GM19043 (cell line): ENCODE results near the gene XIRP2.

Experiments
- ATAC-seq: cut with Tn5 transposase; IDR thresholded peaks from one replicate; pipeline ENCODE4 v1.9.1; 2021; ENCODE audit warnings: low read depth; ENCODE audit not compliant: unreplicated experiment

Gene XIRP2

DNA sequence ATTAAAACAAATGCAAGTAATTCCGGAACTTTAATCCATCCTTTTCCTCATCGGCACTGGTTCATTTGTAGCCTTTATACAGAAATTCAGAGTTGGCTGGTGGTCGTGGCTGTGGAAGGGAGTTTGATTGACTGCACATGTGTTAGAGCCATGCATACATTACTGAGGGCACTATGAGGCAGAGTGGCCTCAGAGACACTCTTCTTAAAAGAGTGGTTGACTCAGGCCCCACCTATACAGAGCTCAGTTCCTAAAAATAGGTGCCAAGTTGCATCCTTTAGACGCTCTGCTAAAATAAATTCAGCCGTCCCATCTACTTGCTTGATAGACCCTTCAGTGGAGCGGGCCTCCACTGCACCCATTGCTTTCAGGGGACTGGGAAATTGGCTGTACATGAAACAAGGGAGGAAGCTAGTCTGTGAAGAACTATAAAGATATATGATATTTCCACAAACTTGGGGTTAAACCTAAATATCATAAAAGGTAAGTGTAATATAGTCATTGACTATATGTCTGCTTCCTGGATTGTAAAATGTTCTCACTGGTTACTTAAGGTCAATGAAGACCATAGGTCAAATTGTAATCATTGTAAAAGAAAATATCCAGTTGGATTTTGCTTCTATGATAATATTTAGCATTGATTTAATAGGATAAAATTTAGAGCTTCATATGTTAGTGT is 298.9 kb downstream of the XIRP2 start:
- ATAC-seq = no peak

DNA sequence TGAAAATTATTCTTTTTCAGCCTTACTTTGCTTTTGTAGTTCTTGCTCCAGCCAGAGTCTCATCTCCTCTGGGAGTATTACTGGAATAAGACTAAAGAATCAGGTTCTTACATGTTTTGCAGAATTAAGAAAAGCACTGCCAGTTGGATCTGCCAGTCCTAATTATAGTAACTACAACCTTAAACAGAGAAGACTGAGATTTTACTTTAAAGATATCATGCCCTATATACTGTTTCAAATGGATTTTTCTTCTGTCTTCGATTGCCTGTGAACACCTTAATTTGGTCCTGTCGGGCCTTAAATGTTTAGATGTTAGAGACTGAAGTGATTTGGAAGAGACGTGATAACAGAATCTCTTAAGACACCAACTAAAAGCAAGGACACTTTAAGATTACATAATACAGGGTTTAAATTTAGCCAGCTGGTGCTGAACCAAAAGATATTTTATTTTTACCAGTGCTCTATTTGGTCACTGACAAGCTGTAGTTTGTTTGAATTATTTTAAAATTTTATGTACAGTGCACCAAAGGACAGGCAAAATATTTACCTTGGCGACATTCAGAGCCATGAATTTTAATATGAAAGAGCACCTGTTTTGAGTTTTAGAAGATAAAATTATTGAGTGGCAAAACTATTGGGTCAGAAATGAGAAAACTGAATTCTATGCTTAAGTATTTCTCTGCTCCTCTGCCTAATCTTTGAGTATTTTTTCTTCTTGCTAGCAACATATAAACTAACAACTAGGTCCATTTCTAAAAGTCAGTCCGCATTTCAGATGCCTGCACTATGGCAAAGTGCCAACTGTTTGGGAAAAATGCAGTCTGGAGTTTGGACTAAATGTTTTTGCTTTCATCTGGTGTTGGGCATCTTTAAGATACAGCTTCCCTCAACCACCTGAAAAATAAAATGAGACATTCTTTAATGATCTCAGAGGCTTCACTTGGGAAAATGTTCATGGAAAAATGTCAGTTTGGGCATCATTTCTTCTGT is 300.0 kb downstream of the XIRP2 start:
- no peak for ATAC-seq

DNA sequence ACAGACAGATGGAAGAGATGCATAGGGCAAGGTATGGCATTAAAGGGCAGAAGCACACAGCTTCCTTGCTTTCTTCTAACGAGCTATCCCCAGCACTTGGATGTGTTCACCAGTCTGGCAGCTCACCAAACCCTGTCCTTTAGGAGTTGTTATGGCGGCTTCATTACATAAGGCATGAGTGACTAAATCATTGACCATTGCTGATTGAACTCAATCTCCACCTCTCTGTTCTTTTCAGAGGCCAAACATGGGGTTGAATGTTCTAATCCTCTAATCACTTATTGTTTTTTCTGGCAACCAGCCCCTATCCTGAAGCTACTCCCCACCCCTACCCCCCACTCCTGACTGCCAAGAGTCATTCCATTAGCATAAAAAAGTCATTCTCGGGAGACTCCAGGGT is 301.8 kb downstream of the XIRP2 start:
- no peak for ATAC-seq

DNA sequence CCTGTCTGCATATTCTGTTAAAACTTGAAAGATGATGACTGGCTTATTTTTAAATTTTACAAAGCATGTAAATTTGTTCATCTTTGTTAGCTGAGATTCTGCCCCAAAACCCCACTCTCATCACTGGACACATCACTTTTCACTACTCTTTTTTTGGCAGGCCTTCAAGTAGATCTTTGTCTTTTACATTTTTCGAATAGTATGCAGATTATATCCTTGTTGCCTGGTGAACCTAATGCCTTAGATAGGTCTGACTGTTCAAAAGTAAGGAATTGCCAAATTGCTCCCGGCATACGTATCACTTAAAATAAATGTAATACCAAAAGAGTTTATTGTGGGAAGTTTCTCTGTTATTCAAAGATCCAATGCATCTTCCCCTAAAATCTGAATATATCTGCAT is 303.3 kb downstream of the XIRP2 start:
- ATAC-seq = no peak

DNA sequence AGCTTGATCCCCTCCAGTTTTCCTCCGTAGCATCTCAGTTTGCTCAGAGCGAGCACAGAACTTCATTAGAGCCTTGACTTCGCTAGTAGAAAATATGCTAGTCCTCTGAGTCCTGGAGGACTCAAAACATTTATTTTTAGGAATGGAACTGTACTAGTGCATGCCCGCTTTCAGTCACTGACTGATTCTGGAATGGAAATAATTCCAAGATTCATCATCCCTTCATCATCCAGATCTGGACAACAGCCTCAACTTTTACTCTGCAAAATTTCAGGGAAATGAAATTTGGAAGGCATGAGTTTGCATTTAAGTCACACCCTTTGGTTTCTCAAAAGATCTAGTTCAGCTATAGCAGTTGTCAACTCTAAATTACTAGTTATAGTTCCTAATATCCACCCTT is 304.6 kb downstream of the XIRP2 start:
- no peak for ATAC-seq

DNA sequence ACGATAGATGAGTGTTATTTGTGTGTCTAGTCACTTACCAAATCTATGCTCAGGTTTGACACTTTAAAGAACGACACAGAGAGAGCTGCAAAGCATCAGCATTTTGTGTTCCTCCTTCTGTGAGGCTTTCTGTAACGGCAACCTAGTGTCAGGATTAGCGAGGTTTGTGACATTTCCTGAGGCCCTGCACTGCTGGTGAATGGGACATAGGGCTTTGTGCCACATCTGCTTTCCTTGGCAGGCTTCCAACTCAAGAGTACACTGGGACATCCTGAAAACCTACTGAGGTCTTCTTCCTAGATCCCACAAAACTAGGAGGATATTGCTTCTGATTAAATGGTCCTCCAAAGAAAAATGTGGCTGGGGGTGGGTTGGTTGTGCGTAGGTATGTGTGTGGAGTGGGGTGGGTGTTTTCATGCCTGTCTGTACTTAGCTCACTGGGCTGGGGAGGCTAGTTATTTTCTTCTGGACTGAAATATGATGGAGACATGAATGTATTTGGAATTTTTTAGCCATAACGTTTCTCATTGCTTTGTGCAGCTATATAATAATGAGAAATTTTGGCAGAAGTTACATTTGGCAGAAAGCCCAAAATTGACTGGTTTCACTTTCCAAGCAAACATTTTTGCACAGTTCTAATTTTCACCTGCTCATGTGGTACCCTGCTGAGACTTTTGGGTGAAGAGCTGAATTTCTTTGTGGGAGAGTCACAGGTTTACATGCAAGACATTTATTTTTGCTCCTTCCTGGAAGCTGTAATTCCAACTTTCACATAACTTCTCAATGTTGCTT is 308.4 kb downstream of the XIRP2 start:
- no peak for ATAC-seq

DNA sequence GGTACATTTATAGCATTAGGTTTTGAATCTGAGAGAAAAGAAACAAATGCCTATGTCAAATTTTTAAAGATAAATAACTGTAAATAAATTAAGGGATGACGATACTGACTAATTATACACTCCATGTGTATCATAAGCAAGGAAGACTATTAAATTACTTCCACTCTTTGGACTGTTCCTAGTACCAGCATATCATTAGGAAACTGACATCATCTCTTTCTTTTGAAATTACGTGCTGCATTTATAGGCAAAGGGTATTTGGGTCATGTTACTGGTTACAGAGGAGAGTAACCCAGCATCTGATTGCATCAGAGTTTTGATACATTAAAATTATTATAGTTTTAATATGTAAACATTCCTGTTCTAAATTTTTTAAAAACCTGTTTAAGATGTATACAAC is 309.7 kb downstream of the XIRP2 start:
- no peak for ATAC-seq

DNA sequence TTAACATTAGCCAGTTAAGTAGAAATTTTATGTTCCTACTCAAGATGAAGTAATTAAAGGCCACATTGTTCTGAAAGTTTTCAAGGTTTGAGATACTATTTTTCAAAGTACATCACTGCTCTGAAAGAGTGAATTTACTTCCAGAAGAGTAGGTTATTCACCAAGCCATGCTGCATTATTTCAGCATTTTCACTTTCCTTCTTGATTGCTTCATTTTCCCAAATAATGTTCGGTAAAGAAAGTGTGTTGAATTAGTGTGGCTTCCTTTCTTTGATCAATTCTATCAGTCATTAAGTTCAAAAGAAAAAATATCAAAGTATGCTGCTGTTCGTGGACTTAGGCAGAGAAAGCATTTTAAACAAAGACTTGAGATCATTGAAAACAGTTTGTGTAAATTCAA is 310.3 kb downstream of the XIRP2 start:
- ATAC-seq = no peak

DNA sequence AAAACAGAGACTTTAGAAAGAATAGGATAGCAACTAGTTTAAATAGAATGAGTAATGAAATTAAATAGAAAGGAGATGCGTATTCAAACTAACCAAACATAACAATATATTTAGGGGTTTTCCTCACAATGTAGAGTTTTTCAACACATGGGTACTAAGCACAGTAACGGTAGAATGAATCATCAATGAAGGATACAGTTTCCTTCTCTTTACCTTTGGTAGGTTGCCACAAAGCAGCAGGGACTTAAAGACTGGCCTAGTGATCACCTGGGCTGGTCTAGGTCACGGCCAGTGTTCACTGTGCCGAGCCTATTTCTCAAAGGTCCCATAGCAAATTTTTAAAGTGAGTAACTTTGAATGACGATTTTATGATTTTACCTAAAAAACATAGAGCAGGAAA is 311.7 kb downstream of the XIRP2 start:
- no peak for ATAC-seq

DNA sequence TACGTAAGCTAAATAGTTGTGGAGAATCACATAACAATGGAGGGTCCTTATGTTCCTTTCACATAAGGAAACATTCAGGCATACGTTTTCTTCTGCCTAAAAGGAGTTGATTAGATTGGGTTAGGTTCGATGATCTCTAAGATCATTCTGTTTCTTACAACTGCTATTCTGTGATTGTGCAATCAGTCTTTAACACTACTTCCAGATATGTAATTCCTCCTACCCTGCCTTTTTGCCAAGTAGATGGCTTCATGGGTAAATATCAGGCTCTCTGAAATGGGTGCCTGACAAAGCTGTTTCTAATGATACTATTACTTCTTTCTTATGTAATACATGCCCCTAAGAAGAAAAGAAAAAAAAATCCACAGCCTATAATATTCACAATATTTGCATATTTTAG is 321.5 kb downstream of the XIRP2 start:
- ATAC-seq = no peak

DNA sequence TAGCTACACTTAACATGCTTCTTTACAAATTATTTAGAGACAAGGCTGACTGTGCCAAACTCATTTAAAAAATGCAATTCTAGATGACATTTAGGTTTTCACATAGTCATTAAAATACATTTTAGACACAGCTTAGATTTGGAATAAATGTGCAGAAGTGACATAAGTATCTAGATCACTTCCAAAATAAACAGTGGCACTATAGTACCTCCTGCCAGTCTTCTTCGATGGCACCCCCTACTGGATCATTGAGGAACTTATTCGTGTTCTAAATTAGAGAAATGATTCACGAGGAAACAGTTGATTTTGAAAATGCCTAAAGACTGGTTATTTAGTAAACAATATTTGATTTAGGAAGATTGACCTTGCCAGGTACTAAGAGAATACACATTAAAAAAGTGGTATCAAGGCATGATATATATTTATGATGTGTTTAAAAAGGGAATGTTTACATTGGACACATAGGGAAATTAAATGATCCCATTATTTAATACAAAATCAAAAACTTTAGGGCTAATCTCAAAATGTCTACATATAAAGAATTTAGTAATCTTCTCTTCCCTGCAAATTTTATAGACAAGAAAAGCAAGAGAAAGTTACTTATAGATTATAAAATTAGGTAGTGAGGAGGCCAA is 323.9 kb downstream of the XIRP2 start:
- ATAC-seq = no peak

DNA sequence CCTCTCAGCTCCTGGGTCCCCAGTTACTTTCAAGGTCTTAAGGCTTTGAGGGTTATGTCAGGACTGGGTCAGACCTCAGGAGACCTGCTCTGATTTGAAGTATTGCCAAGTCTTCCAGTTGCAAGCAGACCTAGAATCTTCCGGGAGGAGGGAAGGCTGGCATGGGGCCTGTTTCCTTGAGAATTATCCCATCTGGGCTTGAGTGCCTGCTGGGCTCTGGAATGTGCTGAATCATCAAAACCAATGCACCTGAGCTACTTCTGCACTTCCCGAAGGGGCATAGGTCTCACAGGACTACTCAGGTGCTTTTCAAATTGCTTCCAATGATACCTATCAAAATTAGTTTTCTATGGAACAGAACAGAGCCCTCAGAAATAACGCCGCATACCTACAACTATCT is 327.3 kb downstream of the XIRP2 start:
- no peak for ATAC-seq

DNA sequence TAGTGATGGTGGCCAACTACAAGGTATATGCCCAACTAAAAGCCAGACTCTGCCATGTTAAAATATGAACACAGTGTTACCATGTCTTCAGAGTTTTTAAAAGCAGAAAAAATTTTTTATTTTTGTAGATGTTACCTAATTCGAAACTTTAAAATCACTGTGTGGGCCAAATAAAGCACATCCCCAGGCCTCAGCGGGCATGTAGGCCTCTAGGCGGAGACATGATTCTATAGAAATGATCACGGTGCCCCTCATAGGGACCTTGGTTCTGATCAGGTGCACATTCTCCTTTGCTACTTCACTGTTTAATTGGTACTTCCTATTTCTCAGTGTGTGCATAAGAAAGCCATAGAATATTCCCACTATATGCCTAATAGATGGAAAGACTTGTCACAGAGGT is 349.2 kb downstream of the XIRP2 start:
- no peak for ATAC-seq

DNA sequence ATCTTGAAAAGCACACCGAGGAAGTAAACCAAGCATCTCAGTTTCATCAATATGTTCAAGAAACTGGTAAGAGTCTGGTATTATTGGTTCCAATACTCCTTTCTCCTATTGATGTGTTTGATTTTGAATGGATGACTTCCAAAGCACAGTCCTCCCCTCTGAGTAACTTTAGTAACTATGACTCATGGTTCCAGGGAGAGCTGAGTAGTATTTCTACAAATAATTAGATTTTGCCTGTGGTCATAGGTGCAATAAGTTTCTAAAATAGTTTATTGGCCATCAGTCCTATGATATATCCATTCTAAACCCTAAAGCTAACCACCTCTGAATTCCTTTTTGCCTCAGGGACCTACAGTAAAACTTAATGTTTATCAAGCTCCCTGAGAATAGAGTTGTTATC is 352.4 kb downstream of the XIRP2 start:
- ATAC-seq = no peak

DNA sequence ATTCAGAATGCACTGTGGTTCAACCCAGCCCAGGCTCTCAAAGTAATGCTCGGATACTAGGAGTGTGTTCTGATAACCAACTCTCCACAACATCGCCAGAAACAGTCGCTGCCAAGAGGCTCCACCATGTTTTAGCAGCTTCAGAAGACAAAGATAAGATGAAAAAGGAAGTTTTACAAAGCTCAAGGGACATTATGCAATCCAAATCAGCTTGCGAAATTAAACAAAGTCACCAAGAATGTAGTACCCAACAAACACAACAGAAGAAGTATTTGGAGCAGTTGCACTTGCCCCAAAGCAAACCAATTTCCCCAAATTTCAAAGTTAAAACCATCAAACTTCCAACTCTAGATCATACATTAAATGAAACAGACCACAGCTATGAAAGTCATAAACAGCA is 360.9 kb downstream of the XIRP2 start:
- no peak for ATAC-seq

DNA sequence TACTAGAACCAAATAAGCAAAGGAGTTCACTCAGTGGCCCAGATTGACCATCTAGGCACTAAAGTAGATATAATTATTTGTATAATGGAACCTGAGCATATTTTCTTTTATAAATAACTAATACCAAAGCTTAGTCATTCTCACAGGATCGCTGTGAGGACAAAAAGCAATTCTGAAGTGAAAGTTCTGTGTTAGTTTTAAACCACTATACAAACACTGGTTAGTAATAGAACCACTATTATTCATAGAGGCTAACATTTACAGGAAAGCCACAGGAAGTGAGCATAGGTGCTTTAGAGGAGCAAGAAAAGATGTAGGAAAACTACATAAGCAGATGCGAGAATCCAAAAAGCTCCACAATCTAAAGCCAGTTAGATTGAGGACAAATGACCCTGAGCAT is 364.7 kb downstream of the XIRP2 start:
- no peak for ATAC-seq

DNA sequence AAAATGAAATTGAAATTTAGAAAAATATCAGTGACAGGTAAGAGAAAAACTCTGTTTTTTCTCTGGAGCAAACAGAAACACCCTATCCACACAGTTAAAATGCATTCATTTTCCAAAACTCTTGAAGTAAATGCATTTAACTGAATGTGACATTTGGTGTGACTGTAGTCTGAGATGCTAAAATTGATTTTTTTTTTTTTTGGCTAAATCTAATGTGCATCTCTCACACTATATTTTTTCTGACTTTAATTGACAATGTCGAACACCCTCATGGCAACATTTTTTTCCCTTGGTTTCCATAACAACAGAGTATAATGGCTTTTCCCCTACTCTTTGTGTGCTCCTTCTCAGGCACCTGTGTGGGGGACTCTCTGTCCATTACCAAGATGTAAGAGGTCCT is 366.4 kb downstream of the XIRP2 start:
- no peak for ATAC-seq

DNA sequence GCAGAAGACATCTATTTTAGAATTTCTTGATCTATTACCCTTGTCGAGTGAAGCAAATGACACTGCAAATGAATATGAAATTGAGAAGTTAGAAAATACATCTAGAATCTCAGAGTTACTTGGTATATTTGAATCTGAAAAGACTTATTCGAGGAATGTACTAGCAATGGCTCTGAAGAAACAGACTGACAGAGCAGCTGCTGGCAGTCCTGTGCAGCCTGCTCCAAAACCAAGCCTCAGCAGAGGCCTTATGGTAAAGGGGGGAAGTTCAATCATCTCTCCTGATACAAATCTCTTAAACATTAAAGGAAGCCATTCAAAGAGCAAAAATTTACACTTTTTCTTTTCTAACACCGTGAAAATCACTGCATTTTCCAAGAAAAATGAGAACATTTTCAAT is 370.4 kb downstream of the XIRP2 start:
- no peak for ATAC-seq

DNA sequence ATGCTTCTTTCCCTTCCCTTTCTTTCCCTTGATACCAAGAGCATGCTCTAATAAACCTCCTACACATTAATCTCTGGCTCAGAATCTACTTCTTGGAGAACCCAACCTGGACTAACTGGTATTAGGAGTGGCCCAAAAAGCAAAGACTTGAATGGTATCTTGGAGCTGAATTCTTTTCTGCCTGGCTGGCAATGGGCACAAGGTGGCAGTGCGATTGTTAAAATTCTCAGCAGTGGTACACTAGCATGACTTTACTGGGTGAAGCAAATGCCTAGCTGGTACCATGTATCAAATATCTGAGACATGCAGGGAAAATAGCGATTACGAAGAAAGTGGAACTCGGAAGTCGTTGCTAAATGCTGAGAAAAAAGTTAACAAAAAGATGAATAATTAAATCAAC is 376.1 kb downstream of the XIRP2 start:
- ATAC-seq = no peak

DNA sequence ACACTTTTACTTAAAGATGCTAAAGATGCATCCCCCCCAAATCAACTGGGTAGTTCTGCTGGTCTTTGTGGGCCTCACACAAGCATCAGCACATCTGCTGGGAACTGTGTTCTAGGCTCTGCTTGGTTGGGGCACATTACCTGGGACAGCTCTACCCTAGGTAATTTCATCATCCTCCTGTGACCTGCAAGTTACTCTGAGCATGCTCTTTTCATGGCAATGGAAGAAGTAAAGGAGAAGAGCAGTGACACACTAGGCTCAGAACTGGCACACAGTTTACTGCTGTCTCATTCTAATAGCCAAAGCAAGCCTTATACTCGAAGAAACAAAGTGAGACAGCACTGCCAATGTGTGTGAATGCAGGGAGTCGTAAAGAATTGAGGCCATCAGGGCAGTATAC is 376.7 kb downstream of the XIRP2 start:
- ATAC-seq = no peak

DNA sequence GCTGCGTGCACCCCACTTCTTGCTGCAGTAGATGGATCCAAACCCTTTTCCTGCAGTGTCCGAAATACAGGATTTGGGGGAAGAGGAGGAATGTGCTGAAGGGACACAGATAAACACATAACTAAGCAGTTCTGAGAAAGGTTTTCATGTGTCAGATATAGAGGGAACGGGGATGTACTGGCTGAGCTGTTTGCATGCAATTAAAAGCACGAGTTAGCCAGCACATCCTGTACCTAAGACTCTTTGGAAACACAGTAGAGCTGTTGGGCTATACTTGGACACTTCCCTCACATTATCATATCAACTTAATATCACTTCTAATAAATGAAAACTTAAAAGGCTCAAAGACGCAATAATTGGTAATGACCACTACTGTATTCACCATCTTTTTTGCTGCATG is 377.4 kb downstream of the XIRP2 start:
- ATAC-seq = no peak
